Prostate gland (tissue), 2 donors: ENCODE results near the gene ATXN1.

Experiments
- CTCF ChIP-seq, 4 experiments: fragments of 200-600 bp in 2 of 4; fragments of 450-650 bp in 2 of 4; sonication (generic) in 2 of 4; IDR thresholded peaks; 1 replicate in 3 of 4; 2 replicates in 1 of 4; pipeline ENCODE4 v1.5.1; 2016 to 2019; ENCODE audit warnings: antibody characterized with exemption in 4 of 4, mild to moderate bottlenecking in 2 of 4, moderate library complexity in 2 of 4
- POLR2A ChIP-seq: fragments of 450-650 bp; IDR thresholded peaks from one replicate; pipeline ENCODE4 v1.6.1; 2016; ENCODE audit warnings: antibody characterized with exemption, mild to moderate bottlenecking
- POLR2AphosphoS5 ChIP-seq: sonication (generic); formaldehyde crosslinking; IDR thresholded peaks from one replicate; pipeline ENCODE4 v1.6.1; 2017; ENCODE audit warnings: antibody characterized with exemption

- TF ChIP-seq CTCF (IDR thresholded peaks at IDR 0.05) (no peak), POLR2AphosphoS5 (no peak), POLR2A (no peak)
Observed at GRCh38 chr6:16676978-16677377, 84.3 kb downstream of the ATXN1 start.
